Eye (tissue), 1 donor: ENCODE results near the gene MCRS1.
"Not testable (repeated sequence)": the region's sequence is repeated elsewhere in the genome, so short reads cannot be mapped to it uniquely, and the experiment has no call there.

Experiments used
- DNase-seq: peaks from one replicate; pipeline ENCODE4 v3.0.0-alpha.2; 2015

MCRS1 gene

DNA sequence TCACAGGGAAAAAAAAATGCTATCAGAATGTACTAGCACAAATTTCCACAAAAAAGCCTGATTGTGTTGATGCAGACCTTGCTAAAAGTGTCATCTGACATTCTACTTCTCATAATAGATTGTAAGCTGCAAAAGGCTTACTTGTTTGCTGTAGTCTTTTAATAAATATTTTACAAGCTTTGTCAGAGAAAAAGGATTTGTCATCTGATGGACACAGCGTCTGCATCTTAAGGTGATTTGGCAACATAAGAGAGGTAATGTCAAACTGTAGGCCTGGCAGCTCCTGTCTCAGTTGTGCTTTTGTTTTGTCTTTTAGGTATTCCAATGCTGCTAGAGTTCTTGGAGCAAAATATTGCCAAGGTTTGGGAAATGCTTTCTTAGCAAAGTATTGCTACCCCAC lies 55.4 kb downstream of the MCRS1 start:
- DNase-seq, result no peak

DNA sequence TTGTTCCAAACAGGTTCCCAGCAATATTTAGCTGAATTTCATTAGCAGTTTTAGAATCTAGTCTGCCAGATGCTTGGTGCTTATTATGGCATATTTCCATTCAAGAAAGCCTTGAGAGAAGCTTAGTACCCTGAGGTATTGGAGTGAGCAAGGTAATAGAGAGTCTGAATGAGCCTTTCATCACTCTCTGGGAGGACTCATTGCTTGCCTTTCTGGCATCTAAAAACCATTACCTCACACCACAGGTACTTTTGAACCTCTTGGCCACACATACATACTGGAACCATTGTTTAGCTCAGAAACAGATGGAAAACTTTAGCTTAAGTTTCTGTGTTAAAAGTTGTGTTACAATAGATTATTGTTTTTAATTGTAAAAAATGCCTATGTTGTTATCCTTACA lies 56.5 kb downstream of the MCRS1 start:
- no peak for DNase-seq

DNA sequence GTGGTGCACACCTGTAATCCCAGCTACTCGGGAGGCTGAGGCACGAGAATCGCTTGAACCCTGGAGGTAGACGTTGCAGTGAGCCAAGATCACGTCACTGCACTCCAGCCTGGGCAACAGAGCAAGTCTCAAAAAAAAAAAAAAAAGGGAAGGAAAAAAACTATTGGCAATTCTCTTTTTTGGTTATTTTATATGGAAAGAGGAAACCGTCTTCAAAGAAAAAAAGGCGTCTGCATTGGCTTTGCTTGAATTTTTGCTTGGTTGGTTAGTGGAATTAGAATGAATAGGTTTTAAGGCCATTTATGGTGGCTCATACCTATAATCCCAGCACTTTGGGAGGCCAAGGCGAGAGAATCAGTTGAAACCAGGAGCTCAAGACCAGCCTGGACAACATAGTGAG lies 58.3 kb downstream of the MCRS1 start:
- not testable (repeated sequence) for DNase-seq
